ENCODE results near the gene AIFM2.
"Not testable (repeated sequence)": the region's sequence is repeated elsewhere in the genome, so short reads cannot be mapped to it uniquely, and the experiment has no call there.

Gene AIFM2

DNA sequence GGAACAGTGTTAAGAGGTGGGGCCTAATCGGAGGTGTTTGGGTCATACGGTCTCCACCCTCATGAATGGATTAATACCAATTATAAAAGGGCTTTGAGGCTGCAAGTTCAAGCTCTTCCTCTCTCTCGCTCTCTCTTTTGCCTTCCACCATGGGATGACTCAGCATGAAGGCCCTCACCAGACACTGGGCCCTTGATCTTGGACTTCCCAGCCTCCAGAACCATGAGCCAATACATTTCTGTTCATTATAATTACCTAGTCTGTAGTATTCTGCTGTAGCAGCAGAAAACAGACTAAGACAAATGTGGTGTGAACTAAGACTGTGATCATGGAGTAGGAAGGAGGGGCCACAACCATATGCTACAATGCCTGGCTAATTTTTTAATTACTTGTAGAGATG is 7.7 kb downstream of the AIFM2 start:
- in situ Hi-C loops (cut with MboI; ENCODE audit: low pct_unique_long_range_greater_than_20kb, low sequenced_read_pairs): no loop called here

DNA sequence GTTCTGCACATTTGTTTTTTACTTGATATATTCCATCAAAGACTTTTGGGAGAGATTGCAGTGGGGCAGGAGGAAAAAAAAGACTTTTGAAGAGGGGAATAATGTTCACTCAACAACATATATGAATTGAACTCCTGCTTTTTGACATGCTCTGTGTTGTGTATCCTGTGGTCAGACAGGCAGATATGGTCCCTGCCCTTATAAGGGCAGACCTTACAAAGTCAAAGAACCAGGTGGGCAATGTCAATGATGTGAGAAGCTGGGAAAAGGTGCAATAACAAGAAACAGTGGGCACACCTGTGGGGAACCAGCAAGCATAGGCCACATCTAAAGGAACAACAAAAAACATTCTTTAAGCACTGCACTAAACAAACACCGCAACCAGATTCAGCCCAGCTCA is 8.2 kb downstream of the AIFM2 start:
- DNase-seq: no peak
- in situ Hi-C loops (cut with MboI; ENCODE audit: low pct_unique_long_range_greater_than_20kb, low sequenced_read_pairs): no loop called here

More for the DNA sequence above, 7.7 kb downstream of the AIFM2 start:
- DNase-seq: no peak

DNA sequence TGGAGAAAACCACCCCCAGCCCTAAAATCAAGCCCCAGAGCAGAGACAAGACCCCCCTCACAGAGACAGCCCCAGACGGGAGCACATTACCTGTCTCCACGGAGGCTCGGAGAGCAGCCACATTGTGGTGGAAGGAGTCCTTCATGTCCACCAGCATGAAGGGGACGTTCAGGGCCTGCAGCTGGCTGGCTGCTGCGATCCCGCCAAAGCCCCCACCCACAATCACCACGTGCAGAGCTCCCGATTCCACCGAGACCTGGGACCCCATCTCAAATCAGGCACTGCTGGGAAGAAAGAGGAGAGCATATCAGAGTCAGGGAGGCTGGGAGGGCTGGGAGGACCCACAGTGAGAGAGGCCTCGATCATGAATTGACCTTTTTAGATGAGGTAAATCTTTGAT is 8.8 kb downstream of the AIFM2 start:
- in situ Hi-C loops (cut with MboI; ENCODE audit: low pct_unique_long_range_greater_than_20kb, low sequenced_read_pairs): no loop called here
- DNase-seq: no peak

DNA sequence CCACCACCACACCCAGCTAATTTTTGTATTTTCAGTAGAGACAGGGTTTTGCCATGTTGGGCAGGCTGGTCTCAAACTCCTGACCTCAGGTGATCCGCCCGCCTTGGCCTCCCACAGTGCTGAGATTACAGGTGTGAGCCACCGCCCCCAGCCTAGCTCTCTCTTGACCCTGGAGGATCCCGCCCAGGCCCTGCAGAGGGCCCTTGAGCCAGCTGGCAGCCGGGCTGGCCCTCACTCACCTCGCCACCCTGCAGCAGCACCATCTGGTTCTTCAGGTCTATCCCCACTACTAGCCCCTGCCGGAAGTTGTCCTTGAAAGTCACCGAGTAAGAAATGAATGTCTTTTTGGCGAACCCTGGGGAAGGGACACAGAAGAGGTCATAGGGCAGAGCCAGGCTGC is 9.5 kb downstream of the AIFM2 start:
- in situ Hi-C loops (cut with MboI; ENCODE audit: low pct_unique_long_range_greater_than_20kb, low sequenced_read_pairs); DNase-seq: not testable (repeated sequence)

DNA sequence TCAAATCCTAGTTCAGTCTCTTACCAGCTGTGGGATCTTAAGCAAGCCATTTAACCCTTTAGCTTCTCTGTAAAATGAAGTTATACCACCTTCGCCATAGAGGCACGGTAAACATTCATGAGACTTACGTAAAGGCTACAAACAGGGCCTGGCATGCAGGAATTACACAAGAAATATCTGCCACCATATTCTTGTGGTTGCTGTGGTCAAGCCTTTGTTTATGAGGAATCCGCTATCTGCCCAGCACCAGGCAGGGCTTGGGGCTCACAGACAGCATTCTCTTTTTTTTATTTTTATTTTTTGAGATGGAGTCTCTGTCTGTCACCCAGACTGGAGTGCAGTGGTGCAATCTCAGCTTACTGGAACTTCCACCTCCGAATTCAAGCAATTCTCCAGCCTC is 9.9 kb downstream of the AIFM2 start:
- in situ Hi-C loops (cut with MboI; ENCODE audit: low pct_unique_long_range_greater_than_20kb, low sequenced_read_pairs): no loop called here
- DNase-seq: peak; percentile 45

DNA sequence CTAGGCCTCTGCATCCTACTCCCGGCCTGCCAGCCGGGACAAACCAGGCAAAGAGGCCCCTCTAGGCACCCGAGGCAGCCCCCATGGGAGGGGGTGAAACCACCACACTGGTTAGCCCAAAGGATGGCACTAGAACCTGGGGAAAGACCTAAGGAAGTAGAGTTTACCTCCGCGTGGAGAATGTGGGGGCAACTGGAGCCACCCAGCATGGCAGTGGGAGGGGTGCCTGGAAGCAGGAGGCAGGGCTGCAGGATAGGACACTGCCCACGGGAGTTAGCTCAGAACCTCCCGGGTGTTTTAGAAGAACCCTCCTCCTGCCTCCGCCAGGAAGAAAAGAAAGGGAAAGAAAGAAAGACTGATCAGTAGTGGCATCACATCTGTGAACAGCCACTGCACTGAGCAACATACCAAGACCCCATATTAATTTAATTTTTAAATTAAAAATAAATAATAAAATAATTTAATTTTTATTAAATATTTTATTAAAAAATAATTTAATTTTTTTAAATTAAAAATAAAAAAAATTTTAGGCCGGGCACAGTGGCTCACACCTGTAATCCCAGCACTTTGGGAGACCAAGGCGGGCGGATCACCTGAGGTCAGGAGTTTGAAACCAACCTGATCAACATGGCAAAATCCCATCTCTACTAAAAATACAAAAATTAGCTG is 11.2 kb downstream of the AIFM2 start:
- no peak for DNase-seq
- in situ Hi-C loops (cut with MboI; ENCODE audit: low pct_unique_long_range_greater_than_20kb, low sequenced_read_pairs): no loop called here

DNA sequence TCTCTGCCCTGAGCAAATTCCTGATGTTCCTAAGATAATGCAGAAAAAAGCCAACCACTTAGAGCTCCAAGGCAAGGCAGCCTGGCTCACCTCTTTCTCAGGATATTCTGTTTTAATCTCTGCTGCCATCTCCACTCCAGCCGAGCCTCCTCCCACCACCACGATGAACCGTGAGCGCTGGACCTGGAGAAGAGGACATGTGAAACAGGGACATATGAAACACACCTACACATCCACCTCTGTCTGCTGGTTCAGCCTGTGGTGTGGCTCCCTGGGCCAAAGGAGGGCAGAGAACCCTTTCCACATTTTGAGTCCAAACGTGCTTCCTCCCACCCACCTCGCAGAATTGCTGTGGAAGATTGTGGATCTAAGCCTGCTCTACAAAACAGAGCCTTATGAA is 12.2 kb downstream of the AIFM2 start:
- in situ Hi-C loops (cut with MboI; ENCODE audit: low pct_unique_long_range_greater_than_20kb, low sequenced_read_pairs): no loop called here
- no peak for DNase-seq

DNA sequence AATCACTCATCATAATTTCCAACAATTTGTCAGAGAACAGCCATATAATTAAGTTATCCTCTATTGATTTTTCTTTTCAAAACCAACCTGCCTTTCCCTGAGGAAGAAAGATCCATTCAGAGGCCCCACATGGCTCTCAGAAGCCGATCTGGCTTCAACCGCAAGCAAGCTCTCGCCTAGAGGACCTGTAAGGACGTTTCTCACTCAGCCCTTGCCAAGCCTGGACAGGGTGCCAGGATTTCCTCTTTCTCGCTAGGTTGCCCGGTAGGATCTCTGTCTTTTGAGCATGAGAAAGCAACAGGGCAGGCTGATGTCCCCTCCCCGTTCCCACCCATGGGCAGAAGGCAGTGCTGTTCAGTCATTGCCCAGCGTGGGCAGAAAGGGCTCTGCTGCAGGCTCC is 13.0 kb downstream of the AIFM2 start:
- no peak for DNase-seq
- in situ Hi-C loops (cut with MboI; ENCODE audit: low pct_unique_long_range_greater_than_20kb, low sequenced_read_pairs): no loop called here

DNA sequence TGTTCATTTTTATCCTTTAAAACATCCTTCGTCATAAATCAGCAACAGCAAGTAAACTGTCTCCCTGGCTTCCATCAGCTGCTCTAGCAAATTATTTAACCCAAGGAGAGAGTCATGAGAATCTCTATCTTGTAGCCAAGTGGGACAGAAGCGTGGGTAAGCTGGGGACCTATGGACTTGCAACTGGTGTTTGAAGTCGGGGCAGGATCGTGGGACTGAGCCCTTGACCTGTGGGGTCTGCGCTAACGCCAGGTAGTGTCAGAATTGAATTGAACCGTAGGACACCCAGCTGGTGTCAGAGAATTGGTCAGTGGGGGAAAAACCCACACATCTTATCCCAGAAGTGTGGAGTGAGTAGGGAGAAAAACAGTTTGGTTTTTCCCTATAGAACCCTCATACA is 13.4 kb downstream of the AIFM2 start:
- DNase-seq: no peak
- in situ Hi-C loops (cut with MboI; ENCODE audit: low pct_unique_long_range_greater_than_20kb, low sequenced_read_pairs): no loop called here

DNA sequence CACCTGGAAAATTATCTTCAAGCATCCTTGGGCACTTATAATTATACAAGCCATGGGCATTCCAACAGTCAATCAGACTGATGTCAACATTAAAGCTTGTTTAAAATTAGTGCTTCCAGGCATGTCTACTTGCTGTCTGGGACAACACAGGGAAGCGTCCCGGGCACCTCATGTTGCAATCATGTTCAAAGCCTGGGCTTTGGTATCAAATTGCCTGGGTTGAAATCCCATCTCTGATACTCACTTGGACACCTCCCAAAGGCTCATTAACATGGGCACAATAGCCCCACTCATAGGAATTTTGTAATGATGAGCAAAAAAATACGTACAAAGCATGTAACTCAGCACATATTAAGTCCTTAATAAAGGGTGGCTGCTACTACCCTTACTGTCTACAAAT is 14.4 kb downstream of the AIFM2 start:
- in situ Hi-C loops (cut with MboI; ENCODE audit: low pct_unique_long_range_greater_than_20kb, low sequenced_read_pairs): no loop called here
- no peak for DNase-seq

DNA sequence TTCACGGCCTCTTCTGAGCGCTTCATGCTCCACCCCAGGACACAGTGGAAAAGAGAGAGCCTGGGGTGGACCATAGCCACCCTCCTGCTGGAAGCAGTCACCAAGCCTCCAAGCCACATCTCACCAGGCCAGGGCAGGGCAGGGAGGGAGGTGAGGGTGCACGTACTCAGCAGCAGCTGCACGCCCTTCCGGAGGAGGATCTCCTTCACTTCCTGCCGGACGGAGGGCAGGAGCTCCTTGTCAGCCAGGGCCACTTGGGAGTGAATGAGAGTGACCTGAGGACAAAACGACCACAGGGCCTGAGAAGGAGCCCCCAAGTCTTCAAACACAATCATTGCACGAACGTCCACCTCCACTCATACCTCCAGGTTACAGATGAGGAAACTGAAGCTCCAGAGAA is 15.0 kb downstream of the AIFM2 start:
- in situ Hi-C loops (cut with MboI; ENCODE audit: low pct_unique_long_range_greater_than_20kb, low sequenced_read_pairs): no loop called here
- DNase-seq: no peak

DNA sequence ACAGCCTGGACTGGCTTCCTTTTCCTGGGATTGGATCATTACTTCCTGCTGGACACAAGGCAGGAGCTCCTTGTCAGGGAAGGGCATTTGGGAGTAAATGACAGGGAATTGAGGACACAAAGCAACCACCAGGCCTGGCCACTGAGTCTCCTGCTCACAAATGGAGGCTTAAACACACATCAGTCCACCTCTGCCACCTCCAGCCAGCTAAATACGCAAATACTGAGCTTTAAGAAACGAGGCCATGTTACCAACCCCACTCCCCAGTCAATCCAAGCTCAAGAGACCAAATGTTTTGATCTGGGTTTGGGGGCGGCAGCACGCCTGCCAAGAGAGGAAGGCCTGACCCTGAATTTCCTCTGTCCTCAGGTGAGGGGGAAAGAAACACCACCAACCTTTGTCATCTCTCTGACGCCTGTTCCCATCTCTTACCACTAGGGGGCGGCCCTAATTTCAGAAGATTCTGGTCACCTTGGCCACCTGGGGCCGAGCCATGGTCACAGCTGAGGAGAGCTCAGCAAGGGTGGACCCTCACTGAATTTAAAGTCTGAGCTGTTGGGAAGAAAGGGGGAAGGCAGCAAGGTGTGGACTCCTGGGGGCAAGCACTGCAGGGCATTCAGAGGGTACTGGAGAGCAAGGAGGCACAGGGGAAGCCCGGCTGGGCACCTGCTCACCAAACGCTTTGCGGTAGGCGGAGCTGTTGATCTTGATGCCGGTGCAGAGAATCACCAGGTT is 16.5 kb downstream of the AIFM2 start:
- DNase-seq: peak; percentile 50
- in situ Hi-C loops (cut with MboI; ENCODE audit: low pct_unique_long_range_greater_than_20kb, low sequenced_read_pairs): no loop called here

DNA sequence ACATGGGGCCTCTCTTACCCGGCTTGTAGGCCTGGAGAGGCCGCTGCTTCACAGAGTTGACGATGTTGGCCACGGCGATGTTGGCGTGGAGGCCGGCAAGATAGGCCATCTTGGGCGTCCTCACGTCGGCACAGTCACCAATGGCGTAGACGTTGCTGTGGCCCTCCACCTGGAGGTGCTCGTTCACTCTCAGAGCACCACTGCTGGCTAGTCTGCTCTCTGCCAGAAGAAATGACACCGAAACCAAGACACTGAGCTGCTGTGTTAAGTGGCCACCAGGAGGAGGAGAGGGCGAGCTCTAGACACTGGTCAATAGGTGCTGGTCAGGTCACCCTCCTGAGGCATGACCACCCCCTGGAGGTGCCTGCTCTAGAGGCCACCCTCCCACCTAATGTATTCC is 17.7 kb downstream of the AIFM2 start:
- DNase-seq: no peak
- in situ Hi-C loops (cut with MboI; ENCODE audit: low pct_unique_long_range_greater_than_20kb, low sequenced_read_pairs): no loop called here

DNA sequence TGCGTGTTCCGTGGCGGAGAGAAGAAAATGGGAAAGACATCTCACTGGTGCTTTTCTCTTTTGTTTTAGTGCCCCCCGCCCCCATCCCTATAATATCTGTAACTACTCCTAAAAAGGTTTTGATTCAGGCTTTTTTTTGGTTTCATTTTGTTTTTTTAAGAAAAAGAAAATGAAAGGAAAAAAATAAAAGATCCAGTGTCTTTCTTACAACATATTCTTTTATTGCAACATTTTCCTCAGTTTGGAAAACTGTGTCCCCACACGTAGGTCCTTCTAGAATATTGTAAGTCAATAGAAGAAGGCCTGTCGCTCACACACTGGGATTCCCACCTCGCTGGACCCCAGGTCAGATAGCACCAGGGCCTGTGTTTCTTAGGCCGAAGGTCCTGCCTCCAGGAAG is 20.6 kb downstream of the AIFM2 start:
- no peak for DNase-seq
- in situ Hi-C loops (cut with MboI; ENCODE audit: low pct_unique_long_range_greater_than_20kb, low sequenced_read_pairs): no loop called here

DNA sequence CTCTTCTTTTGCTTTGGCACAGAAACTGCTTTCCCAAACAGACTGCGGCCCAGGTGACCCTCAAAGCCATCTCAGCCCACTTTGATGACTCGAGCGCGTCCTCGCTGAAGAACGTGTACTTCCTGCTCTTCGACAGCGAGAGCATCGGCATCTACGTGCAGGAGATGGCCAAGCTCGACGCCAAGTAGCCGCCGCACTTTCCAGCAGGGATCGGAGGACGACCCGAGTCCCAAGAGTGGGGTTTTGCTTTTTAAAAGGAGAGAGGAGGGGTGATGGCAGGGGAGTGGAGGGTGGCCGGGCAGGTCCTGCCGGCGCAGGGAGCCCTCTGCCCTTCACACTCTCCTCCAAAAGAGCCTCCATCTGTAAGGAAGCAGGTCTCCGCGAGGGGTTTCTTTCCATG is 21.1 kb downstream of the AIFM2 start:
- in situ Hi-C loops (cut with MboI; ENCODE audit: low pct_unique_long_range_greater_than_20kb, low sequenced_read_pairs): no loop called here
- no peak for DNase-seq

DNA sequence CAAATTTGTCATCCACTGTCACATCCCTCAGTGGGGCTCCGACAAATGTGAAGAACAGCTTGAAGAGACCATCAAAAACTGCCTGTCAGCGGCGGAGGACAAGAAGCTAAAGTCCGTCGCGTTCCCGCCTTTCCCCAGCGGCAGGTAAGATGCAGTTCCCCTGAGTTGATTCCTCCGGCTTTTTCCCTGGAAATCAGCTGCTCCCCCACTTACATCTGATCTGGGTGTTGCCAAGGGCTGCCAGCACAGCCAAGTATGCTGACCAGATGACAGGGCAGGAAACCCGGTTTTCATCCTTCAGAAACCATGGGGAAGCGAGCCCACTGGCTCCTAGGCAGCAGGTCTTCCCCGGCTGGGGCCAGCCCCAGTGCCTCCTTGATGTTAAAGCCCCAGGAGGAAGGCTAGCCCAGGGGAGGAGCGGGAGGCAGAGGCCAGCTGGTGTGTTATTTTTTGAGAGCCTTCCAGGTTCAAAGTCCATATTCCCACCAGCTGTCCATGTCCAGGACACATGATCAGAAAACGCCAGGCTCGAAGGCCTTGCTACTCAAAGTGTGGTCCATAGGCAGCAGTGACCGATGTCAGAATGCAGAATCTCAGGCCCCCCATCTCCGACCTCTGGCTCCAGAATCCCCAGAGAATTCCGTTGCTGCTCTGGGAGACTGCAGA is 23.4 kb downstream of the AIFM2 start:
- no peak for DNase-seq
- in situ Hi-C loops (cut with MboI; ENCODE audit: low pct_unique_long_range_greater_than_20kb, low sequenced_read_pairs): no loop called here

DNA sequence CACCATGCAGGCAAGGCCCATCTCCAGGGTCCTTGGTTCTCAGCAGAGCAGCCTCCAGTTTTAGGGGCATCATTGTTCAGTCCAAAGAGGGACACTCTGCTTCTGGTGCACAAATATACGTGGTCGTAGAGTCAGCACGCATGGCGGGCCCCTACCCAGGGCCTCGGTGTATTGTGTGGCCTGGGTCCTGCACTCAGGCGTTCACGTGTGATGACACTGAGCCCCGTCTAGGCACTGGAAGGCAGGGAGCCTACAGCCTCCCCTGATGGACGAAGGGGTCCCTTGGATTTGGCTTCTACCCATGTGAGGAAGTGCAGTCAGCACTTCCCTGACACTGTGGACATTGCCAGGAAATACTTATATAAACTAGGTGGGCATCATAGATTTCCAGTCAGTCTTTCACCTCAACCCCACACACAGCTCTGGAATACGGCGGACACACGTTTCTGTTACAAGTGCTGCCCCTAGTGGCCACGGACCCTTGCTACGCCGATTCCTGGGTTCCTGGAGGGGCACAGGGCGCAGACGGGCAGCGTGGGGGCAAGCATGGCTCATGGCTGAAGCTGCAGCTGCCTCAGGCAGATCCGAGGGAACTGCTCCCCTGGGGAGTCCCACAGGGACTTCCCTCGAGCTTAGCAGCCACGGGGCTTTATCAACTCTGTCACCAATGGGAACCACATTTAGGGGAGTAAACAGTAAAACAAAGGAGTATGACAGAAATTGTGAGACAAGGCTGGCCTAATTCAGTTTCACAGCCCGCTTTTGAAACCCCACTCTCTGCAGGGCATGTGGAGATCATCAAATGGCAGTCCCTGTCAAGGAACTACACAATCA is 25.4 kb downstream of the AIFM2 start:
- no peak for DNase-seq
- in situ Hi-C loops (cut with MboI; ENCODE audit: low pct_unique_long_range_greater_than_20kb, low sequenced_read_pairs): no loop called here

DNA sequence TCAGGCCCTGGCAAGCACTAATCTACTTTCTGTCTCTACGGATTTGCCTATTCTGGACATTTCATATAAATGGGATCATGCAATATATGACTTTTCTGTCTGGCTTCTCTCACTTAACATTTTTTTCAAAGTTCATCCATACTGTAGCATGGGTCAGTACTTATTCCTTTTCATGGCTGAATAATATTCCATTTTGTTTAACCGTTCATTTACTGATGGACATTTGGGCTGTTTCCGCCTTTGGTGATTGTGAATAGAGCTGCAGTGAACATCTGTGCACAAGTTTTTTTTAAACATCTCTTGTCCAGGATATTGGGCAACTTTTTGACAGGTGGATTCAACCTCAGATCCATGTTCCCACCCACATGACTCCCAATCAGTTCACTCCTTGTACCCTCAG is 31.0 kb downstream of the AIFM2 start:
- DNase-seq: no peak
- in situ Hi-C loops (cut with MboI; ENCODE audit: low pct_unique_long_range_greater_than_20kb, low sequenced_read_pairs): no loop called here

DNA sequence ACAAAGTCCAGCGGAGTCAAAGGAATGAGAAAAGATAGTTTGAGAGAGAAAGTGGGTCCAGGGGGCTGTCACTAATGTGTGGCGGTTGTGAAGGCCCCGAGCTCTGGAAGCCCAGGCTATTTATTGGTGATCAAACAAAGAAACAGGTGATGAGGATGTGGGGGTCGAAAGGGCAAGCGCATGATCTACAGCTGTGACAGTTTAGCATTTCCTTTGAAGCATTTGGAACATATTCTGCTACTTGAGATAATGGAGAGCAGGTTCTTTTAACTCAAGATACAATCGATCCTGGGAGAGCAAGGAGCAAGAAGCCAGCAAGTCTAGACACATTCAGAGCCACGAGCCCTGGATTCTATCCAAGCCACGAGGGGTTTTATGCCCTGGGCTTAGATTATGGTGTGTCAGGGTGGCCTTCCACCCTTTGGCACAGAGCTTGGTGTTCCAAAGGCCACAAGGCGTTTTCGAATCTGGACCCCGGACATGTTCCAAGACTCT is 31.5 kb downstream of the AIFM2 start:
- DNase-seq; in situ Hi-C loops (cut with MboI; ENCODE audit: low pct_unique_long_range_greater_than_20kb, low sequenced_read_pairs): not testable (repeated sequence)

DNA sequence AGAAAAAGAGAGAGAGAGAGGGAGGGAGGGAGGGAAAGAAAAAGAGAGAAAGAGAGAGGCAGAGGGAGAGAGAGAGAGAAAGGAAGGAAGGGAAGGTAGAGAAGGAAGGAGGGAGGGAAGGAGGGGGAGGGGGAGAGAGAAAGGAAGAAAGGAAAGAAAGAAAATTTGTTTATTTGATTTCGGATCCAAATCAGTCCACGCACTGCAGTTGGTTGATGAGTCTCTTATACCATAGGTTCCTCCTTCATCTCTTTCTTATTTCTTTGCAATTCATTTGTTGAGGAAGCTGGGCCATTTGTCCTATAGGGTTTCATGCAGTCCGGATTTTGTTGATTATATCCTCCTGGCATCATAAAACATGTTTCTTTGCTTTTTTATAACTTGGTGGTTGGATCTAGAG is 34.4 kb downstream of the AIFM2 start:
- in situ Hi-C loops (cut with MboI; ENCODE audit: low pct_unique_long_range_greater_than_20kb, low sequenced_read_pairs): no loop called here
- DNase-seq: no peak
